ENCODE measurements around the gene CAP2.
"Not testable (repeated sequence)": the region's sequence is repeated elsewhere in the genome, so short reads cannot be mapped to it uniquely, and the experiment has no call there.

The CAP2 gene

GRCh38 chr6:17396256-17396655 is 2.9 kb downstream of the CAP2 start:
- DNase-seq (ENCODE audit: low read depth): no peak

- DNase-seq (ENCODE audit: low read depth): no peak
Measured at GRCh38 chr6:17397764-17398194, 4.4 kb downstream of the CAP2 start.

- not testable (repeated sequence) for DNase-seq (ENCODE audit: low read depth)
Measured at GRCh38 chr6:17405181-17405943, 12.0 kb downstream of the CAP2 start.

DNA sequence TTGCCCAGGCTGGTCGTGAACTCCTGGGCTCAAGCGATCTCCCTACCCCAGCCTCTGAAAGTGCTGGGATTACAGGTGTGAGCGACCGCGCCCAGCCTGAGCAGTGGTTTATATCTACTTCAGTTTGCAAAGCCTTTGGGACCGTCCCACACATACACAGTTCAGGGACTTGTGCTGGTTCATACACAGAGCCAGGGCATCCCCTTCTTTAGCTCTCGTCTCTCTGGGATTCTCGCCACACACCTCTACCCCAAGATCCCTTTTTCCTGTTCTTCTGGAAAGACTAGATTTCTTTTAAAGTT is 12.5 kb downstream of the CAP2 start:
- no peak for DNase-seq (ENCODE audit: low read depth)

DNA sequence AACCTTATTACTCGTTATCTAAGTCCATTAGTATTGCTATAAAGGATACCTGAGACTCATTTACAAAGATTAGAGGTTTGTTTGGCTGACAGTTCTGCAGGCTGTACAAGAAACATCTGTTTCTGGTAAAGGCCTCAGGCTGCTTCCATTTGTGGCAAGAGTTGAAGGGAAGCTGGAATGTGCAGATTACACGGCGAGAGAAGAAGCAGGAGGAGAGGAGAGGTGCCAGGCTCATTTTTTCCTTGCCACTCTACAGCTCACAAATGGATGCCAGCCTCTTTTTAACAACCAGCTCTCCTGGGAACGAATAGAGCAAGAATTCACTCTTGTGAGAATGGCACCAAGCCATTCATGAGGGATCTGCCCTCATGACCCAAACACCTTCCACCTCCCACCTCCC is 14.7 kb downstream of the CAP2 start:
- DNase-seq (ENCODE audit: low read depth): no peak

DNA sequence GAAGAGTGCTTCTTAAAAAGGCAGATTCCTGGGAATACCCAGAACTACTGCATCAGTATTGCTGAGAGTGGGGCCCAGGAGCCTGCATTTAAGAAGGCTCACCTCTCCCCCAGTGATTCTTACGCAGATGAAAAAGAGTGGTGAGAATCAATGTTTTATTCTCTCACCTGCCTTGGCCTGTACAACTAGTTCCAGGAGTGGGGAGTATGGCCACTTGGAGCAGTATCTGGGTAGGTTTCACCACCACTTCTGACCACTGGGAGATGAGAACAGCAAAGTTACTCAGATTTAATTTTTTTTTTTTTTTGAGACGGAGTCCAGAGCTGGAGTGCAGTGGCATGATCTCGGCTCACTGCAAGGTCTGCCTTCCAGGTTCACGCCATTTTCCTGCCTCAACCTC is 16.9 kb downstream of the CAP2 start:
- DNase-seq (ENCODE audit: low read depth): no peak

DNA sequence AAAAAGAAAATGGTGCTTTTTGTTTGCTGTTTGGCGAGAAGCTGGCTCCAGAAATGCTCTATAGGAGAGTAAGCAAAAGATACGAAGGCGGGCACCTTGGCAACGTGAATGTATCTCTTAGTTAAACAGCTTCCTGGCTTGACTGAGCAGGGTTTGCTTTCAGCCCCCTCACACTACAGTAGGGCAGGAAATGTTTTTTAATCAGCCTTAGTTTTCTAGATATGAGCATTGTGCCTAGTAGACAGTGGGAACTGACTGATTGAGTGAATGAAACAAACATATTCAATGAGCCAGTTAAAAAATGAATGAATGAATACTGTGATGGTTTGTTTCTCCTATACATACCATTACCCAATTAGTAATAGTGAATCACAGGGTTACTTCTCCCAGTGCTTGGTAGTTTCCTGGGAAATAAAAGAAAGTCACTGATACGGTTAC is 19.9 kb downstream of the CAP2 start:
- DNase-seq (ENCODE audit: low read depth): no peak

- not testable (repeated sequence) for DNase-seq (ENCODE audit: low read depth)
Measured at GRCh38 chr6:17414395-17414794, 21.0 kb downstream of the CAP2 start.

DNA sequence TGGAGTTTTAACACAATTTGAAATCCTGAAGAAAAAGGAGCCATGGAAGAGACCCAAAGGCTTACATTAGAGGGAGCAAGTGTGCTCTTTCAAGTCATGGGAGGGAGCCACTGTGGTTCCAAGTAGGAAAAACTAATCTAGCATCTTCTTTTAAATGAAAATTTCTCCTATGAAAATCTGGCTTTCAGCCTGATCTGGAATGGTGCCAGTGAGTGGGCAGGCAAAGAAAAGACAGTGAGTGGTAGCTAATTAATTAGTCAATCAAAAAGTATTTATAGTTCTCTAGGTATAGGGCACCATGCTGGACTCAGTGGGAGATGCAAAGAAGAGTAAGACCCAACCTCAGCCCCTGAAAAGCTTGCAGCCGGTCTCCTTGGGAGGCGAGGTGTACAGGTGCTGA is 21.9 kb downstream of the CAP2 start:
- no peak for DNase-seq (ENCODE audit: low read depth)

- DNase-seq (ENCODE audit: low read depth): no peak
Measured at GRCh38 chr6:17416806-17417205, 23.4 kb downstream of the CAP2 start.

GRCh38 chr6:17417817-17418216 is 24.4 kb downstream of the CAP2 start:
- DNase-seq (ENCODE audit: low read depth): no peak

DNA sequence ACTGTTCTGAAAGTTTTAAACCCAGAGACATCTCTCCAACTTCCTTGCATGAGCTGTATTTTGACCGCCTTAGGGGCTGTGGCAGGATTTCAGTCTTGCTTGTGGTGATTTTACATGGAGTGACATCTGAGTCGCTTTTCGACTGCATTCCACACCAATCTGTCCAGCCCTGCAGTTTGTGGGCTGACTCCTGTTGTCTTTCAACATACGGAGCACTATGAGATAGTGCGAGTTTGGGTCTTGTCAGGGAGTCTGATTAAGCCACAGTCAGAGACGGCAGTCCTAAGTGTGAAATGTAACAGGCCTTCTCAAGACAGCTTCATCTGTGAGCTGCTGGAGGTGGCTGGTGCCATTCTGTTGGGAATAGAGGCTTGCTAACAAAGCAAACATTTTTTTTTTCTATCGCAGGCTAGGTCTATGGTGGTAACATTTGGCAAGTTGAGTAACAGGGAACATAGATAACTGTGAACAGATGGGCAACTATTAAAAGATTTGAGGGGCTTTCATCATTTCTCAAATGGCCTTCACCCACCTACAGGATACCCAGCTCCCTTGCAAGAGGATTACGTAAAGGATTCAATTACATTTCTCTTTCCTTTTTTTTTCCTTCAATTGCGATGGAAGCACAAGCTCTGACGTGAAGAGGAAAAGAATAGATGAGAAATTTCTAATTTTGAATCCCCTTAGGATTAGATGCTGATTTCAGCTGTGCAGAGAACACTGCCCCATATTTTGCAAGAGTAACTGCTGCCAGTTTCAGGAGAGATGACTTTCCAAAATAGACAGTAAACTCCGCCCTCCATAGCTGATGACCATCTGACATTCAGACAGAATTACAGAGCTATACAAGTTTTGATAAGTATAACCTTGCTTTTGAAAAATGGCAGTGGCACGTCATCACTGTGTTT is 25.1 kb downstream of the CAP2 start:
- no peak for DNase-seq (ENCODE audit: low read depth)

DNA sequence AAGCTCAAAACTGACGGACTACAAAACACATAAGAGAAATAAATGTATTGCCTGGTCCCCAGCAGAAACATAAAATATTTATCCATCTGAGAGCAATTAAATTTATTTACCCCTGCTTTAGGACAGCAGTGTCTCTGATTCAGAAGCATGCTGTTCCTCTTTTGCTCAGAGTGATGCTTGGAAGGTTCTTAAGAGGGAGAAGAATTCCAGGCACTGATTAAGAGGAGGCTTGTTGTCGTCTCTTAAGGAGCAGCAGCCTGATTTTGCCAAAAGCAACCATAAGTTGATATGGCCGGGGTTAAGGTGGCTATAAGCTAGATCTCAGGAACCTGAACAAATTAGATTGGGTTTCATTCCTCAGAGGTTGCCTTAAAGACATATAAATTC is 25.8 kb downstream of the CAP2 start:
- no peak for DNase-seq (ENCODE audit: low read depth)

DNA sequence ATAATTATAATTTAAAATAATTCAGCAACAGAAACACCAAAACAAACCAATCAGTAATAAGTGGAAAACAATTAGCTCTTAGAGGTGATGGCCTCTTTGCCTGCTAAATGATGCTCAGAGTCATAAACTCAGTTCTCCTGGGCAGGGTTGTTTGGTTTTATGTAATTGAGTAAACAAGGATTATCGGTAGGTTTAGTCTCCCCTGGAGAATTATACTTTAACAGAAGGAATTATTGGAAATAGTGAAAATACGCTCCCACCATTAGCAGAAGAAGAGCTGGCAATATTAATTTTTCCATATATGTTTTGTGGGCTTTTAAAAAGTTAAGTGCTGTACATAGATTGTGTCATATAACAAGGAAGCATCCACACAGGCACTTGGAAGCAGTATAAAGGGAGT is 27.0 kb downstream of the CAP2 start:
- DNase-seq (ENCODE audit: low read depth): no peak

DNA sequence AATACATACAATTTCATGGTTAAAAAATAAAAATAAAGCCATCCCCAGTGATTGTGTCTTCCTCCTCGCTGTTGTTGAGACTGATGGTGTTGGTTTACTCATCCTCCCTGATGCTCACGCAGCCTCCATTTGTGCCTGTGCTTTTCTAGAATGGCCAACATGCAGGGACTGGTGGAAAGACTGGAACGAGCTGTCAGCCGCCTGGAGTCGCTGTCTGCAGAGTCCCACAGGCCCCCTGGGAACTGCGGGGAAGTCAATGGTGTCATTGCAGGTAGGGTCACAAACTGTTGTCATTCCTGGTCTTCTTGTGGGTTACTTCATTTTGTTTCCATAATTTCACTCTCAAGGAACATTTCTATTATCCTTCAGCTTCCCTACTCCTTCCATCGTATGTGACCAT is 28.0 kb downstream of the CAP2 start:
- DNase-seq (ENCODE audit: low read depth): no peak

GRCh38 chr6:17423026-17423425 is 29.6 kb downstream of the CAP2 start:
- no peak for DNase-seq (ENCODE audit: low read depth)

- DNase-seq (ENCODE audit: low read depth): no peak
Measured at GRCh38 chr6:17427062-17427461, 33.7 kb downstream of the CAP2 start.

DNA sequence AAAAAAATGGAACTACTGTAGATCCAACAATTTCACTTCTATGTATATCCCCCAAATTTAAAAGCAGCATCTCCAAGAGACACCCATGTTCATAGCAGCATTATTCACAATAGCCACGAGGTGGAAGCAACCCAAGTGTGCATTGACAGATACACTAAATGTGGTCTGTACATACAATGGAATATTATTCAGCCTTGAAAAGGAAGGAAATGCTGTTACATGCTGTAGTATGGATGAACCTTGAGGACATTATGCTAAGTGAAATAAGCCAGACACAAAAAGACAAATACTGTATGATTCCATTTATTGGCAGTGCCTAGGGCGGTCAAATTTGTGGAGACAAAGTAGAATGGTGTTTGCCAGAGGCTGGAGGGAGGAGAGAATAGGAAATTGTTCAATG is 34.2 kb downstream of the CAP2 start:
- DNase-seq (ENCODE audit: low read depth): no peak

- DNase-seq (ENCODE audit: low read depth): not testable (repeated sequence)
Measured at GRCh38 chr6:17428595-17429120, 35.3 kb downstream of the CAP2 start.

DNA sequence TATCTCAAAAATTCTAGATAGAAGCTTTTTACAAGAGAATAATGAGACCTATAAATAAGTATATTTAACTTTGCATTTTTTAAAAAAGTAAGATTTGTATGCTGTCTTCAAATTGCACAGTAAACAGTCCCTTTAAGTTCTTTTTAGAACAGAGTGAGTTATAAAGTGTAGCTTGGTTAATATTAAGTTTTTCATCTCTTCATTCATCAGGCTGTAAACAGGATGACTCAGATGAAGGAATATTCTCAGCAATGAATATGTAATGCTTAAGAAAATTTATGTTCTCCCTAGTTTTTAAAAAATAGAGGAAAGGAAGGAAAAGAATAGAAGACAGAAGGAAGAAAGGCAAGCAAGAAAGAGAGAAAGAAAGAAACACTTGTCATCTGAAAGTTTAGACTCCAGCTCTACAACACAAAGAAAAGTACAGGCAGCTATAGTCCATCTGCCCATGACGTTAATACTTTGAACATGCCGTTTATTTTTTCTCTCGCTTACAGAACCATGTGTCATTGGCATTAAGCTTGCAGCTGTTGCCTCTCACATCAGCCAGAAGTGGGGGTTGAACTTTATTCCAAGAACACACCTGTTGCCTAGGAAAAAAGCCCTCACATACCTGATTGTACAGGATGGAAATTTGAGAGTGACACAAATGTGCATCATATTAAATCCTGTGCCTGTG is 36.1 kb downstream of the CAP2 start:
- DNase-seq (ENCODE audit: low read depth): no peak

GRCh38 chr6:17431581-17431980 is 38.2 kb downstream of the CAP2 start:
- no peak for DNase-seq (ENCODE audit: low read depth)

GRCh38 chr6:17432356-17432755 is 39.0 kb downstream of the CAP2 start:
- no peak for DNase-seq (ENCODE audit: low read depth)
